HG03060 (cell line): ENCODE measurements around the gene SYCP2.

Experiments used
- ATAC-seq: cut with Tn5 transposase; IDR thresholded peaks from one replicate; pipeline ENCODE4 v1.9.1; 2021; ENCODE audit warnings: low read depth, moderate number of reproducible peaks; ENCODE audit not compliant: unreplicated experiment

SYCP2 gene

GRCh38 chr20:59825944-59826759 lies 107.3 kb downstream of the SYCP2 start:
- no peak for ATAC-seq

GRCh38 chr20:59825563-59825920 lies 107.9 kb downstream of the SYCP2 start:
- ATAC-seq: no peak

GRCh38 chr20:59824711-59825562 lies 108.5 kb downstream of the SYCP2 start:
- no peak for ATAC-seq

- no peak for ATAC-seq
These were observed 109.8 kb downstream of the SYCP2 start for GRCh38 chr20:59823491-59824259.

- ATAC-seq: no peak
These were observed 110.4 kb downstream of the SYCP2 start for GRCh38 chr20:59823030-59823423.

GRCh38 chr20:59822291-59823029 lies 111.0 kb downstream of the SYCP2 start:
- no peak for ATAC-seq

- ATAC-seq: no peak
These were observed 111.6 kb downstream of the SYCP2 start for GRCh38 chr20:59821788-59822187.

GRCh38 chr20:59821201-59821600 lies 112.2 kb downstream of the SYCP2 start:
- no peak for ATAC-seq

GRCh38 chr20:59820204-59821041 lies 113.0 kb downstream of the SYCP2 start:
- ATAC-seq: no peak

GRCh38 chr20:59819496-59820203 lies 113.8 kb downstream of the SYCP2 start:
- ATAC-seq: no peak

GRCh38 chr20:59818911-59819310 lies 114.5 kb downstream of the SYCP2 start:
- no peak for ATAC-seq

GRCh38 chr20:59817846-59818615 lies 115.4 kb downstream of the SYCP2 start:
- no peak for ATAC-seq

GRCh38 chr20:59817406-59817805 lies 116.0 kb downstream of the SYCP2 start:
- no peak for ATAC-seq

- ATAC-seq: no peak
These were observed 117.2 kb downstream of the SYCP2 start for GRCh38 chr20:59816146-59816738.

GRCh38 chr20:59814840-59815340 lies 118.5 kb downstream of the SYCP2 start:
- no peak for ATAC-seq

- ATAC-seq: no peak
These were observed 119.2 kb downstream of the SYCP2 start for GRCh38 chr20:59813948-59814839.
